ENCODE data around the gene ESRRA. TPM values are rescaled to one million over a fixed set of nuclear protein-coding genes. Genes with fewer than 3 reads are reported as not detected.

ESRRA gene
- total and polyA plus RNA-seq, 2 of the 13 experiments (the other 11 are each of a cell fraction or from before 2014, with no cell fraction given): 18.1 to 36.3 TPM

DNA sequence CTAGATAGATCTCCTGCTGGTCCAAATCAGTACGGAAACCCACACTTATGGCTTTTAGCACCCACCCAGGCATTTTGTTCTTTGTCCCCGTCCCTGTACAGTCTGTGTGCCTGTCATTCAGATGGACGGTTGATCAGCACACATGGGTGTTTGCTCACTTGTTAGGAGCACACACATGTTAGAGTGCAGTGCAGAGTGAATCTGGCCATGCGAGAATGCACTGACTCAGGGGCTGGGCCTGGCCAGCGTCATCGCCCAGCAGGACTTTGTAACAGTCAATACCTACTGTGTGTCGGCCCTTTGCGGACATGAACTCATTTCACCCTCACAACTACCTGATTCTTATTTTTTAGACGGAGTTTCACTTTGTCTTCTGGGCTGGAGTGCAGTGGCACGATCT lies 57.0 kb downstream of the ESRRA start:
- DNase-seq (ENCODE audit: low spot score) (no peak), ATAC-seq (no peak), FAIRE-seq (no peak)
- no peaks in the 10 kb centered on the region; a peak in 1 of 5 replicates for H3K27me3 ChIP-seq (ENCODE audit: control insufficient read depth in 1 of 2, insufficient read depth in 2 of 2, low read length in 2 of 2)
- intact Hi-C loops (cut with micrococcal nuclease; ENCODE audit: unreplicated experiment) (no loop called here), in situ Hi-C loops (cut with HindIII; ENCODE audit: extremely low pct_ligation_motif_present, low pct_unique_long_range_greater_than_20kb) (no loop called here)
- H3K9ac ChIP-seq (ENCODE audit: insufficient read depth, low read depth, low read length): no peak overlapping the region
- BruUV-seq (replicated peaks): no TSS peak
- H3K4me1 ChIP-seq (ENCODE audit: insufficient read depth, low read length): peaks cover 23% of the 10 kb centered on the region
- TF ChIP-seq, protein P1, sequence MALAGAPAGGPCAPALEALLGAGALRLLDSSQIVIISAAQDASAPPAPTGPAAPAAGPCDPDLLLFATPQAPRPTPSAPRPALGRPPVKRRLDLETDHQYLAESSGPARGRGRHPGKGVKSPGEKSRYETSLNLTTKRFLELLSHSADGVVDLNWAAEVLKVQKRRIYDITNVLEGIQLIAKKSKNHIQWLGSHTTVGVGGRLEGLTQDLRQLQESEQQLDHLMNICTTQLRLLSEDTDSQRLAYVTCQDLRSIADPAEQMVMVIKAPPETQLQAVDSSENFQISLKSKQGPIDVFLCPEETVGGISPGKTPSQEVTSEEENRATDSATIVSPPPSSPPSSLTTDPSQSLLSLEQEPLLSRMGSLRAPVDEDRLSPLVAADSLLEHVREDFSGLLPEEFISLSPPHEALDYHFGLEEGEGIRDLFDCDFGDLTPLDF (CRISPR knock-in tag; IDR thresholded peaks at IDR 0.05): no peak
- TF ChIP-seq ZNF768 (CRISPR knock-in tag; IDR thresholded peaks at IDR 0.05): 0 out of 2 replicates have a peak, but pooled peaks have one; percentile 2
- TF ChIP-seq ZNF777 (CRISPR knock-in tag; IDR thresholded peaks at IDR 0.05): no peak
- H2AFZ ChIP-seq (ENCODE audit: low read length): no peak overlapping the region
- no peak overlapping the region for H3K27ac ChIP-seq (ENCODE audit: extremely low read length, insufficient read depth, low read length)
- no peaks in the 10 kb centered on the region for H3K79me2 ChIP-seq (ENCODE audit: insufficient read depth, low read length)
- CTCF ChIA-PET (ENCODE audit: low intra/inter-chr PET ratio, low total read pairs): no interaction called here
- H3K4me2 ChIP-seq (ENCODE audit: low read depth, low read length): no peak overlapping the region
- 100% methylated on average over 10 of the region's 10 CpGs for WGBS (ENCODE audit: low lambda C conversion rate)
- H4K20me1 ChIP-seq (ENCODE audit: insufficient read depth, low read length): no peaks in the 10 kb centered on the region
- H3K4me3 ChIP-seq (replicated peaks in 1 of 3; ENCODE audit: insufficient read depth in 1 of 3, low read depth in 2 of 3, low read length in 3 of 3): no peak overlapping the region
- POLR2A ChIA-PET: no interaction called here
- peaks cover 7 to 30% of the 10 kb centered on the region in 2 experiments for H3K36me3 ChIP-seq (replicated peaks in 1 of 2; ENCODE audit: control insufficient read depth in 1 of 2, insufficient read depth in 2 of 2, low read length in 2 of 2)
- no peaks in the 10 kb centered on the region for H3K9me3 ChIP-seq (ENCODE audit: low read length)

DNA sequence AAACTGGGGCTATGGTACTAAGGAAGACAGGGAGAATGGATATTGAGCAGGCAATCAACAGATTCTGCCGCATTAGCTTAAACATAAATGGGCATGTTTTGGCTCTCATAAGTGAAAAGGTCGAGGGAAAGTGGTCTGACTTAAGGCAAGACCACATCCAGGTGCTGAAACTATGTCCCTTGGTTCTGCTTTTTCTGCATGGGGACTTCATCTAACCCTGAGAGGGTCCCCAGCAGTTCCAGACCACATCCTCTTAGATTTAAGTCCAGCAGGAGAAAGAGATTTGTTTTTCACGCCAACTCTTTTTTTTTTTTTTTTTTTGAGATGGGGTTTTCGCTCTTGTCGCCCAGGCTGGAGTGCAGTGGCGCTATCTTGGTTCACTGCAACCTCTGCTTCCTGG lies 59.1 kb downstream of the ESRRA start:
- Histone ChIP-seq H2AFZ (ENCODE audit: low read length) (no peak overlapping the region), H3K9me3 (ENCODE audit: low read length) (no peaks in the 10 kb centered on the region), H3K27ac (ENCODE audit: extremely low read length, insufficient read depth, low read length) (no peak overlapping the region), H3K36me3 (replicated peaks in 1 of 2; ENCODE audit: control insufficient read depth in 1 of 2, insufficient read depth in 2 of 2, low read length in 2 of 2) (peaks cover 7 to 34% of the 10 kb centered on the region in 2 experiments), H4K20me1 (ENCODE audit: insufficient read depth, low read length) (no peaks in the 10 kb centered on the region), H3K4me2 (ENCODE audit: low read depth, low read length) (no peak overlapping the region), H3K79me2 (ENCODE audit: insufficient read depth, low read length) (no peaks in the 10 kb centered on the region), H3K27me3 (ENCODE audit: control insufficient read depth in 1 of 2, insufficient read depth in 2 of 2, low read length in 2 of 2) (no peaks in the 10 kb centered on the region; a peak in 1 of 5 replicates), H3K9ac (ENCODE audit: insufficient read depth, low read depth, low read length) (no peak overlapping the region), H3K4me1 (ENCODE audit: insufficient read depth, low read length) (peaks cover 7% of the 10 kb centered on the region), H3K4me3 (replicated peaks in 1 of 3; ENCODE audit: insufficient read depth in 1 of 3, low read depth in 2 of 3, low read length in 3 of 3) (no peak overlapping the region)
- DNase-seq (ENCODE audit: low spot score) (no peak), ATAC-seq (no peak), FAIRE-seq (no peak)
- in situ Hi-C loops (cut with HindIII; ENCODE audit: extremely low pct_ligation_motif_present, low pct_unique_long_range_greater_than_20kb): no loop called here
- intact Hi-C loops (cut with micrococcal nuclease; ENCODE audit: unreplicated experiment): no loop called here
- CTCF ChIA-PET (ENCODE audit: low intra/inter-chr PET ratio, low total read pairs): no interaction called here
- 91% methylated on average over 6 of the region's 6 CpGs for WGBS (ENCODE audit: low lambda C conversion rate)
- no TSS peak for BruUV-seq (replicated peaks)
- POLR2A ChIA-PET: no interaction called here
- TF ChIP-seq ZNF337 (CRISPR knock-in tag; IDR thresholded peaks at IDR 0.05; ENCODE audit: borderline replicate concordance, low read depth): no peak
